GM12891 (cell line): Measurements from ENCODE around the gene ZNF701.

Source experiments
- PAX5 ChIP-seq: IDR thresholded peaks from 2 replicates; pipeline ENCODE4 v1.6.1; 2011; ENCODE audit warnings: low read length, moderate library complexity, mild to moderate bottlenecking; ENCODE audit not compliant: insufficient read depth, severe bottlenecking
- POLR2A ChIP-seq: IDR thresholded peaks from 2 replicates; pipeline ENCODE4 v1.6.1; 2011; ENCODE audit warnings: low read depth, low read length, control low read depth
- POLR2AphosphoS5 ChIP-seq: IDR thresholded peaks from 2 replicates; pipeline ENCODE4 v1.6.1; 2011; ENCODE audit warnings: low read depth, low read length, control low read depth
- POU2F2 ChIP-seq: IDR thresholded peaks from 2 replicates; pipeline ENCODE4 v1.6.1; 2011; ENCODE audit warnings: low read depth, mild to moderate bottlenecking, control low read depth, low read length, moderate library complexity
- TAF1 ChIP-seq: IDR thresholded peaks from 2 replicates; pipeline ENCODE4 v1.6.1; 2011; ENCODE audit warnings: low read depth, low read length, control low read depth

DNA sequence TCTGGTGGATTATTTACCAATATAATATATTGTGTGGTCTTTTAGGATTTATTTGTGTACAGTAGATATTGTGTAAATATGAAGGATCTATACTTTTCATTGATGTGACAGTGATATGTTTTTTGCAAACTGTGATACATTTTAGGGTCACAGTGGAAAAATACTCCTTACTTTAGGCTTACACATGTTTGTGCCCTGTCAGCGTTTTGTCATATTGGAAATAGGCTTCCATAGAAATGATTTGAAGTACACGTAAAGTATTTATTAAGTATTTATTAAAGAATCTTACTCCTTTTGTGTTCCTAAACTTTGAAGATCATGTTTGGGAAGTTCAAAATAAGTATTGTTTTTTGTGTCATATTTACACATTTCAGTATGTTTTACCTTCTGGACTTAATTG lies 37.6 kb upstream of the ZNF701 start:
- TF ChIP-seq POLR2A = no peak
- no peak for TF ChIP-seq POLR2AphosphoS5
- TF ChIP-seq TAF1 = no peak
- TF ChIP-seq PAX5 = no peak
- TF ChIP-seq POU2F2 = no peak
